AG09309 (cell line): Measurements from ENCODE around the gene NR0B2.
"Not testable (repeated sequence)": the region's sequence is repeated elsewhere in the genome, so short reads cannot be mapped to it uniquely, and the experiment has no call there.

Experiments
- DNase-seq: peaks from one replicate; pipeline ENCODE4 v3.0.0-alpha.2; 2010; ENCODE audit warnings: low read depth
- H3K4me3 ChIP-seq: 2 replicates; pipeline ENCODE4 v1.5.1; 2011; ENCODE audit warnings: mild to moderate bottlenecking, low read depth, low read length, moderate library complexity; ENCODE audit not compliant: control insufficient read depth
- CTCF ChIP-seq: IDR thresholded peaks from 2 replicates; pipeline ENCODE4 v1.5.1; 2011; ENCODE audit warnings: mild to moderate bottlenecking, low read depth, low read length, inconsistent platforms; ENCODE audit not compliant: insufficient read depth, control insufficient read depth; ENCODE audit errors: missing control alignments

NR0B2 gene

GRCh38 chr1:26882696-26883463 is 30.9 kb downstream of the NR0B2 start:
- TF ChIP-seq CTCF = no peak
- no peak for DNase-seq

DNA sequence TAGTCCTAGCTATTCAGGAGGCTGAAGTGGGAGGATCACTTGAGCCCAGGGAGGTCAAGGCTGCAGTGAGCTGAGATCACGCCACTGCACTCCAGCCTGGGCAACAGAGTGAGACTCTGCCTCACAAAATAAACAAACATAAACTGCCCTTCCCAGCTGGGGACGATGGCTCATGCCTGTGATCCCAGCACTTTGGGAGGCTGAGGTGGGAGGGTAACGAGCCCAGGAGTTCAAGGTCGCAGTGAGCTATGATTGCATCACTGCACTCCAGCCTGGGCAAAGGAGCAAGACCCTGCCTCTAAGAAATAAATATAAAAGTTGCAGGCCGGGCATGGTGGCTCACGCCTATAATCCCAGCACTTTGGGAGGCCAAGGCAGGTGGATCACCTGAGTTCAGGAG is 32.2 kb downstream of the NR0B2 start:
- DNase-seq, H3K4me3 ChIP-seq: not testable (repeated sequence)

More at GRCh38 chr1:26882696-26883463, 30.9 kb downstream of the NR0B2 start:
- no peak overlapping the region for H3K4me3 ChIP-seq

GRCh38 chr1:26879793-26880192 is 34.0 kb downstream of the NR0B2 start:
- H3K4me3 ChIP-seq = no peak overlapping the region
- no peak for DNase-seq
- TF ChIP-seq CTCF = no peak

DNA sequence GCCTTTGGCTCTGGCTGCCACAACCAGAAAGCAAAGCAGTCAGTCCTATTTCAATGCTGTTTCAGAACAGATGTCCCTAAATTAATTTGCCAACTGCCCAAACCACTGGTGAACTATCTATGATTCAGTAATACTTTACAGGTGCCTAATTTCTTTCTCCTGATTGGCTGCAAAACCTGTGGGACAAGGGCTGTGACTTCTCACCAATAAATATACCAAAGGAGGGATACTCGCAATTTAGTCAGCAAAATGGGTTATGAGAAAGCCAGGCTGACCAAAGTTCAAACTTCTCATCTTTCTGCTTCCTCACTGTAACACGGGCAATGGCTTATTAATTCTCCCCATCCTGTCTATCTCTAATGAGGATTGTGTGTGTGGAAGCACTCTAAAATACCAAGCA is 36.4 kb downstream of the NR0B2 start:
- TF ChIP-seq CTCF = no peak
- no peak overlapping the region for H3K4me3 ChIP-seq
- DNase-seq = no peak

DNA sequence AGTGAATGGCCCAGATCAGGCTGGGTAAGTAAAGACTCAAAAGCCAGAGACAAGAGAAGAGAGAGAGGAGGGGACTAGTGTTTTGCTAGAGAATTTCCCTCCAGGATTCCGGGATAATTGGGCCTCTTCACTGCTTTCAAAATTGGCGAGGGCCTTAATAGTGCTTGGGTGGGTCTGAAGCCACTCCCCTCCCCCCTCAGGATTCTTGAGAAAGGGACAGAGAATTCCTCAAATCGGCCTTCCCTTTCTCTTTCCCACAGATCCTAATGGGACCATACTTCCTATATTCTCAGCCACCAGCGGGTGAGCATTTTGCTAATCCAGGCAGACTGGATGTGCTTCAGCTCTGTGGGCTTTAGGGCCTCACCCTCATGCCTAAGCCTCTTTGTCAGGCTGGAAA is 38.9 kb downstream of the NR0B2 start:
- DNase-seq = no peak
- no peak overlapping the region for H3K4me3 ChIP-seq
- TF ChIP-seq CTCF = no peak

DNA sequence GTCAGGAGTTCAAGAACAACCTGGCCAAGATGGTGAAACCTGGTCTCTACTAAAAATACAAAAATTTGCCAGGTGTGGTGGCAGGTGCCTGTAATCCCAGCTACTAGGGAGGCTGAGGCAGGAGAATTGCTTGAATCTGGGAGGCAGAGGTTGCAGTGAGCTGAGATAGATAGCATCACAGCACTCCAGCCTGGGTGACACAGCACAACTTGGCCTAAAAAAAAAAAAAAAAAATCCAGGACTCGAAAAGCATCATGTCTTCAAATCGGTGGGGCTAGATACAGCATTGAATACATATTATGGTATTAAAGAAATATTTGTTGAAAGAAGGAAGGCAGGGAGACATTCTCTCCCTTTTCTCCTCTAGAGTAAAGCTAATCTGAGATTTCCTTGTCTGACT is 40.7 kb downstream of the NR0B2 start:
- not testable (repeated sequence) for H3K4me3 ChIP-seq, DNase-seq

GRCh38 chr1:26864610-26865480 is 48.9 kb downstream of the NR0B2 start:
- no peak for TF ChIP-seq CTCF
- peak overlapping the region; percentile 74 for H3K4me3 ChIP-seq
- peak; percentile 93 for DNase-seq
